ENCODE measurements around the gene TRMT2B.

Gene TRMT2B

DNA sequence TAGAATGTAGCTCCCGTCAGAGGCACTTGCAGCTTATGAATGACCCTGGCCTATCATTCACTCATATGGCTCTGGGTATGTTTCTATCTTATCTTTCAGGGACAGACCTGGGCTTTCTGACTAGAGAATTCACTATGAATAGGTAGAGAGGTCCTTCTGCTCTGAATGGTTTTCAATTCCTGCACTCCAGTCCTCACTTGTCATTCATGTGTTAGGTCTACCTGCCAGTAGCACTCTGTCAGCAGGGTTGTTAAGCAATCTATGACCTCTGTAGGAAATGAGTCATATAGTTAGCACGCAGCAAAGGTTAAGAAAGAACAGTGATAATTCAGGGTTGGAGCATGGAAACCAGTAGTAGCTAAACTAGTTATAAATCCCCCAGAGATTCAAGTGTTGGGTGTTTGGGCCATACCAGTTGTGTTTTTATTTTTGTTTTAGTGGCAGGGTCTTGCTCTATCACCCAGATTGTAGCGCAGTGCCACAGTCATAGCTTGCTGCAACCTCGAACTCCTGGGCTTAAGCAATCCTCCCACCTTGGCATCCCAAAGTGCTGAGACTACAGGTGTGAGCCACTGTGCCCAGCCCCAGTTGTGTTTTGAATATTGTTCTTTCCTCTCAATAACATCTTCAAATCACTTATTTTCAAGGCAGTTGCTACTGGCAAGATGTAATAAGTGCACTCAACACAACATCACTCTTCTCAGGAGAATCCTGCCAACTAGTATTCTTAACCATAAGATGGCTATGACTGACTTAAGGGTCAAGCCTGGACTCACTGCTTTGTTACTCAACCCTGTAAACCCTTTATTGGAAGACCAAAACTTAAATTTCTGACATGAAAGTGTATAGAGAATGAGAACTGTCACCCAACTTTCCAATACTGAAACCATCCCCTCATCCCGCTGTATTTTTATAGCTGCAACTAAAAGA lies 57.3 kb downstream of the TRMT2B start:
- TF ChIP-seq, protein P1, sequence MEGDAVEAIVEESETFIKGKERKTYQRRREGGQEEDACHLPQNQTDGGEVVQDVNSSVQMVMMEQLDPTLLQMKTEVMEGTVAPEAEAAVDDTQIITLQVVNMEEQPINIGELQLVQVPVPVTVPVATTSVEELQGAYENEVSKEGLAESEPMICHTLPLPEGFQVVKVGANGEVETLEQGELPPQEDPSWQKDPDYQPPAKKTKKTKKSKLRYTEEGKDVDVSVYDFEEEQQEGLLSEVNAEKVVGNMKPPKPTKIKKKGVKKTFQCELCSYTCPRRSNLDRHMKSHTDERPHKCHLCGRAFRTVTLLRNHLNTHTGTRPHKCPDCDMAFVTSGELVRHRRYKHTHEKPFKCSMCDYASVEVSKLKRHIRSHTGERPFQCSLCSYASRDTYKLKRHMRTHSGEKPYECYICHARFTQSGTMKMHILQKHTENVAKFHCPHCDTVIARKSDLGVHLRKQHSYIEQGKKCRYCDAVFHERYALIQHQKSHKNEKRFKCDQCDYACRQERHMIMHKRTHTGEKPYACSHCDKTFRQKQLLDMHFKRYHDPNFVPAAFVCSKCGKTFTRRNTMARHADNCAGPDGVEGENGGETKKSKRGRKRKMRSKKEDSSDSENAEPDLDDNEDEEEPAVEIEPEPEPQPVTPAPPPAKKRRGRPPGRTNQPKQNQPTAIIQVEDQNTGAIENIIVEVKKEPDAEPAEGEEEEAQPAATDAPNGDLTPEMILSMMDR (IDR thresholded peaks at IDR 0.05): no peak

DNA sequence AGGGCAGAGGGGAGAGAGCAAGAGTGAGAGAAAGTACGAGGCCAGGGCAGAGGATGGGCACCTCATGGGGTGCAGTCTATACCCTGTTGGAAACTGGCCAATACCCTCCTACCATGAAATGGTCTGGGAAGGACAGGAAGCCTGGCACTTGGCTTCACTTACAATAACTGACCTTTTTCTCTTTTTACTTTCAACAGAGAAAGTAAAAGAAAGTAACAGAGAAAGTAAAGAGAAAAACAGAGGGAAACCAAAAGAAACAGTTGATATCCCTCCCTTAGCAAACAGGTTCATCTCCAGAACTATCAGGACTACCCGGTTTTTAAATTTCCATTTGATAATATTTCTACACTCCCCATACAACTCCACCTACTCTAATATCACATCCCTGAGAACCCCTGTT lies 61.8 kb downstream of the TRMT2B start:
- TF ChIP-seq, protein P1 (IDR thresholded peaks at IDR 0.05): no peak

DNA sequence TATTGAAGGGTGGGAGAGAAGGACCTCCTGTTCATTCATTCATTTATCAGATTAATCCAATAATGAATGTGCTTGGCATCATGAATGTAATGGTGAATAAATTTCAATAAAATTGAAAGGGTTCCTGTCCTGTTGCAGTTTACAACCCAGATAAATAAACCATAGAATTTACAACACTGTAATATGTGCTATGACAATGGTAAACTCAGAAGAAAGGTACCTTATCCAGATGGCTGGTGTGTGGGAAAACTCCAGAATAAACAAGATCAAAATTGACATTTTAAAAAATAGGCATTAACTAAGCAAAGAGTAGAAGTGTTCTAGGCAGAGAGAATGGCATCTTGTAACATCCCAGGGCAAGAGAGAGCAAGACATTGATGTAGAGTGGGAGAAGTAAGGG lies 67.1 kb downstream of the TRMT2B start:
- TF ChIP-seq, protein P1 (IDR thresholded peaks at IDR 0.05): no peak

DNA sequence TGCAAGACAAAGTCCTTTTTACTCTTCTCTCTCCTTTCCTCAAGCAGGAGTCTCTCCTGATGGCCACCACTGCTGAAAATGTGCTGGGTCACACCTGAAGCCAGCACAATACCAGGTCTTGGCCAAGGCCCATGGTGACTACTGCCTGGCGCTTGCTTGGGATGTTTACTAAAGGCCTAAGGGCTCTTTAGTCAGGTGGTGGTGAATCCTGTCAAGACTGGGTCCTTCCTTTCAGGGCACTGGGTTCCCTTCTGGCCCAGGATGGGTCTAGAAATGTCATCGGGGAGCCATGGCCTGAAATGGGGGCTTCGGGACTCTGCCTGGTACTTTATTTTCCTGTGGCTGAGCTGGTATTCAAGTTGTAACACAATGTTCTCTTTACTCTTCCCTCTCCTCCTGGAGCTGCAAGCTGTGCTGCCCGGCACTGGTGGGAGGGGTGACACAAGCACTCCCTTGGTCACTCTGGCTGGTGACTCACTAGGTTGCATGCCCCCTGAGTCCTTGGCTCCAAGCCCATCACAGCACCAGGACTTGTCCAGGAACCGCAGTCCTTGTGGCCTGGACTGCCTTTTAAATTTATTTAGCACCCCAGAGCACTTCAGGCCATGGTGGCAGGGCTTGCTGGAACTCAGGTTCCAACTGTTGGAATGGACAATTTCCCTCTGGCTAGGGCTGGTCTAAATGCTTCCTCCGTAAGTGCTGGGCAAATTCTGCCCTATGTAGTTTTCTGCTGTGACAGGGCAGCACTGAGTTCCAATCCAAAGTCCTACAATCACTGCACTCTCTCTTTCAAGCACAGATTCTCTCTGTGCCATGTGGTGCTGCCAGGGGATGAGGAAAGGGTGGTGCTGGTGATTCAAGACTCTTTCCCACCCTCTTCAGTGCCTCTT lies 71.1 kb downstream of the TRMT2B start:
- TF ChIP-seq, protein P1 (IDR thresholded peaks at IDR 0.05): no peak

DNA sequence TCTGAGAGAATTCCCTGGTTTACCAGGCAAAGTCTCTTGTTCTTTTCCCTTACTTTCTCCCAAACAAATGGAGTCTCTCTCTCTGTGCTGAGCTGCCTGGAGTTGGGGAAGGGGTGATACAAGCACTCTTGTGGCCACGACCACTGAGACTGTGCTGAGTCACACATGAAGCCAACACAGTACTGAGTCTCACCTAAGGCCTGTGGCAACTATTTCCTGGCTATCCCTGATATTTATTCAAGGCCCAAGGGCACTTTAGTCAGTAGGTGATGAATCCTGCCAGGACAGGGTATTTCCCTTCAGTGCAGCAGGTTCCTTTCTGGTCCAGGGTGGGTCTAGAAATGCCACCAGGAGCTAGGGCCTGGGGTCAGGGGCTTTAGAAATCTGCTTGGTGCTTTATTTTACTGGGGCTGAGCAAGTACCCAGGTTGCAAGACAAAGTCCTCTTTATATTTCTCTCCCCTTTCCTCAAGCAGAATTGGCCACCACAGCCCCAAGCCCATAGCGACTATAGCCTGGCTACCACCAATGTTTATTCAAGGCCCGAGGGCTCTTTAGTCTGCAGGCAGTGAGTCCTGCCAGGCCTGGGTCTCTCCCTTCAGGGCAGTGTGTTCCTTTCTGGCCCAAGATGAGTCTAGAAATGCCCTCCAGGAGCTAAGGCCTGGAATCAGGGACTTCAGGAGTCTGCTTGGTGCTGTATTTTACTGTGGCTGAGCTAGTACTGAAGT lies 71.9 kb downstream of the TRMT2B start:
- TF ChIP-seq, protein P1 (IDR thresholded peaks at IDR 0.05): no peak

DNA sequence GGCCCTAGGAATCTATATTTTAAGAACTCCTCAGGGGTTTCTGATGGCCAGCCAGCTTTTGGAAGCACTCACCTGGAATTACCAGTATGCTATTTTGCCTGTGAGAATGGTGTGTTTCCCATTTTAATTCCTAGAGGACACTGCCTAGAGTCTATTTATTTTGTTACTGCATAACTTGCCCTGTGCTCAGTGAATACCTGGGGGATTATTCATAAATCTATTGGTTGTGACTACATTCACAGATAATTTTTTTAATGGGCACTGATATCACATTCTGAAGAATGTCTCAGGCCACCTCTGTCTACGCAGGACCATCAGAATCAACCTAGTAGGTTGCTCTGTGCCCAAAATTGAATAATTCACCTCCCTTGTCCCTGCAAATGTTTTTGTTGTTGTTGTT lies 75.7 kb downstream of the TRMT2B start:
- TF ChIP-seq, protein P1 (IDR thresholded peaks at IDR 0.05): no peak

DNA sequence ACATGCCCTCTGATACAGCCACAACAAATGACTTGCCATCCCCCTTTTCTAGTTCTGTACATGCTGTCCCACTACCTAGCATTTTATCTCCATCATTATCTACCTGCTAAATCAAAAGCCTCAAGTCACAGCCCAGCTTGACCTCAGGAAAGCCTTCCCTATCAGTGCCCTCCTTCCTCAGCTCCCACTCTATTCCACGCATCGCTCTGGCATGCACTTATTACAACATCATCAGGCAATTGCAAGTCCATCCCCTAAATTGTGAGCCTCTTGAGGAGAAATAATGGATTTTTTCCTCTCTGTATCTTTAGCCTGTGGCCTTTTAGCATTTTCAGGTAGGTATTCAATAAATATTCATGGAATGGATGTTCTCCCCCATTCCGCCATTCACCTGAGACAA lies 76.7 kb downstream of the TRMT2B start:
- TF ChIP-seq, protein P1 (IDR thresholded peaks at IDR 0.05): no peak

Measured in LNCAP (cell line).